MM.1S (cell line): ENCODE results near the gene PTTG1IP2.

Experiments
- DNase-seq: peaks from one replicate; pipeline ENCODE4 v3.0.0-alpha.2; 2015
- H2AFZ ChIP-seq: fragments of 300-600 bp; sonication (generic); 2 replicates; pipeline ENCODE4 v1.6.0; 2016; ENCODE audit warnings: antibody characterized with exemption, low read length
- H3F3A ChIP-seq: fragments of 300-600 bp; sonication (generic); 2 replicates; pipeline ENCODE4 v1.6.1; 2016; ENCODE audit warnings: mild to moderate bottlenecking, antibody characterized with exemption, low read length, moderate library complexity, mixed read lengths; ENCODE audit not compliant: insufficient read depth
- H3K27ac ChIP-seq: fragments of 300-600 bp; sonication (generic); 2 replicates; pipeline ENCODE4 v1.5.1; 2016; ENCODE audit warnings: mild to moderate bottlenecking, low read length
- H3K27me3 ChIP-seq: fragments of 300-600 bp; sonication (generic); replicated peaks from 2 replicates; pipeline ENCODE4 v1.6.0; 2016; ENCODE audit warnings: low read length; ENCODE audit not compliant: insufficient read depth
- H3K36me3 ChIP-seq: fragments of 300-600 bp; sonication (generic); replicated peaks from 2 replicates; pipeline ENCODE4 v1.6.1; 2016; ENCODE audit warnings: mild to moderate bottlenecking, low read length, mixed read lengths; ENCODE audit not compliant: insufficient read depth
- H3K4me1 ChIP-seq: fragments of 300-600 bp; sonication (generic); 2 replicates; pipeline ENCODE4 v1.6.1; 2016; ENCODE audit warnings: low read length, mixed read lengths
- H3K4me2 ChIP-seq: fragments of 300-600 bp; sonication (generic); 2 replicates; pipeline ENCODE4 v1.6.0; 2016; ENCODE audit warnings: low read depth, low read length
- H3K4me3 ChIP-seq: fragments of 300-600 bp; sonication (generic); 2 replicates; pipeline ENCODE4 v1.5.1; 2016; ENCODE audit warnings: low read length, mixed read lengths
- H3K79me2 ChIP-seq: fragments of 300-600 bp; sonication (generic); 2 replicates; pipeline ENCODE4 v1.6.1; 2016; ENCODE audit warnings: mixed run types, low read length, mixed read lengths
- H3K9ac ChIP-seq: fragments of 300-600 bp; sonication (generic); 2 replicates; pipeline ENCODE4 v1.6.1; 2016; ENCODE audit warnings: low read length, mixed read lengths
- H3K9me2 ChIP-seq: fragments of 300-600 bp; sonication (generic); replicated peaks from 2 replicates; pipeline ENCODE4 v1.6.1; 2016; ENCODE audit warnings: mild to moderate bottlenecking, low read length, mixed read lengths; ENCODE audit not compliant: insufficient read depth
- H3K9me3 ChIP-seq: fragments of 300-600 bp; sonication (generic); replicated peaks from 2 replicates; pipeline ENCODE4 v1.6.1; 2016; ENCODE audit warnings: mild to moderate bottlenecking, low read length, mixed read lengths; ENCODE audit not compliant: insufficient read depth
- H4K20me1 ChIP-seq: fragments of 300-600 bp; sonication (generic); 2 replicates; pipeline ENCODE4 v1.6.1; 2016; ENCODE audit warnings: mild to moderate bottlenecking, low read length, moderate library complexity, mixed read lengths; ENCODE audit not compliant: insufficient read depth
- CTCF ChIP-seq: fragments of 300-600 bp; sonication (generic); IDR thresholded peaks from 2 replicates; pipeline ENCODE4 v1.5.1; 2016; ENCODE audit warnings: antibody characterized with exemption, low read length, mixed read lengths
- EZH2 ChIP-seq: fragments of 300-600 bp; sonication (generic); optimal IDR thresholded peaks from 2 replicates; pipeline ENCODE3; 2017; ENCODE audit warnings: low read depth, mild to moderate bottlenecking, antibody characterized with exemption, low read length, mixed read lengths
- EZH2phosphoT487 ChIP-seq: fragments of 300-600 bp; sonication (generic); IDR thresholded peaks from 2 replicates; pipeline ENCODE4 v1.6.1; 2018; ENCODE audit warnings: antibody characterized with exemption, low read length

Gene PTTG1IP2

GRCh38 chr7:90433221-90433620 lies 36.2 kb upstream of the PTTG1IP2 start:
- no peaks in the 10 kb centered on the region for H4K20me1 ChIP-seq
- no peaks in the 10 kb centered on the region for H3K79me2 ChIP-seq
- H3K9ac ChIP-seq = no peak overlapping the region
- H3F3A ChIP-seq = no peaks in the 10 kb centered on the region
- no peak overlapping the region for H2AFZ ChIP-seq
- no peaks in the 10 kb centered on the region for H3K36me3 ChIP-seq
- no peak for DNase-seq
- no peaks in the 10 kb centered on the region for H3K27me3 ChIP-seq
- no peak overlapping the region for H3K27ac ChIP-seq
- no peaks in the 10 kb centered on the region for H3K9me2 ChIP-seq
- no peak overlapping the region for H3K4me2 ChIP-seq
- H3K9me3 ChIP-seq = no peaks in the 10 kb centered on the region
- H3K4me1 ChIP-seq = no peaks in the 10 kb centered on the region
- H3K4me3 ChIP-seq = no peak overlapping the region
- no peak for TF ChIP-seq EZH2phosphoT487
- no peak for TF ChIP-seq CTCF
- TF ChIP-seq EZH2 = no peak

- no peaks in the 10 kb centered on the region for H3K9me2 ChIP-seq
- H2AFZ ChIP-seq = no peak overlapping the region
- H3K27me3 ChIP-seq = no peaks in the 10 kb centered on the region
- no peaks in the 10 kb centered on the region for H3K9me3 ChIP-seq
- no peaks in the 10 kb centered on the region for H3K4me1 ChIP-seq
- H3K36me3 ChIP-seq = no peaks in the 10 kb centered on the region
- H3K4me3 ChIP-seq = no peak overlapping the region
- H3F3A ChIP-seq = no peaks in the 10 kb centered on the region
- no peak overlapping the region for H3K27ac ChIP-seq
- no peaks in the 10 kb centered on the region for H3K79me2 ChIP-seq
- no peak overlapping the region for H3K9ac ChIP-seq
- H3K4me2 ChIP-seq = no peak overlapping the region
- TF ChIP-seq EZH2 (no peak), EZH2phosphoT487 (no peak), CTCF (no peak)
- DNase-seq = no peak
- H4K20me1 ChIP-seq = no peaks in the 10 kb centered on the region
These were observed 23.8 kb upstream of the PTTG1IP2 start for GRCh38 chr7:90445633-90446032.

- Histone ChIP-seq H3K4me2 (no peak overlapping the region), H3F3A (no peaks in the 10 kb centered on the region), H3K79me2 (no peaks in the 10 kb centered on the region), H3K9ac (no peak overlapping the region), H3K9me2 (no peaks in the 10 kb centered on the region), H4K20me1 (no peaks in the 10 kb centered on the region), H3K27me3 (no peaks in the 10 kb centered on the region), H3K4me3 (no peak overlapping the region), H3K9me3 (no peaks in the 10 kb centered on the region), H3K4me1 (no peaks in the 10 kb centered on the region), H3K36me3 (no peaks in the 10 kb centered on the region), H3K27ac (no peak overlapping the region), H2AFZ (no peak overlapping the region)
- no peak for DNase-seq
- TF ChIP-seq CTCF (no peak), EZH2phosphoT487 (no peak), EZH2 (no peak)
These were observed 23.1 kb upstream of the PTTG1IP2 start for GRCh38 chr7:90446137-90446899.
